GM23248 (cell line): Measurements from ENCODE around the gene AFF3. TPM values are rescaled to one million over a fixed set of nuclear protein-coding genes. Genes with fewer than 3 reads are reported as not detected.

Source experiments
- DNase-seq: peaks from one replicate; pipeline ENCODE4 v3.0.0-alpha.2; 2015
- H2AFZ ChIP-seq: fragments of 200-600 bp; sonication (generic); 2 replicates; pipeline ENCODE4 v1.6.1; 2016; ENCODE audit warnings: antibody characterized with exemption
- H3F3A ChIP-seq: fragments of 200-600 bp; sonication (generic); 2 replicates; pipeline ENCODE4 v1.6.1; 2016; ENCODE audit warnings: mild to moderate bottlenecking, antibody characterized with exemption, mixed run types; ENCODE audit not compliant: insufficient read depth
- H3K27ac ChIP-seq: fragments of 200-600 bp; sonication (generic); 2 replicates; pipeline ENCODE4 v1.5.1; 2016; ENCODE audit warnings: mild to moderate bottlenecking
- H3K27me3 ChIP-seq: fragments of 200-600 bp; sonication (generic); replicated peaks from 2 replicates; pipeline ENCODE4 v1.6.1; 2016; ENCODE audit warnings: mild to moderate bottlenecking; ENCODE audit not compliant: insufficient read depth
- H3K36me3 ChIP-seq: fragments of 200-600 bp; sonication (generic); 2 replicates; pipeline ENCODE4 v1.6.1; 2016; ENCODE audit warnings: low read depth, mild to moderate bottlenecking
- H3K4me1 ChIP-seq: fragments of 200-600 bp; sonication (generic); 2 replicates; pipeline ENCODE4 v1.6.1; 2016; ENCODE audit warnings: mild to moderate bottlenecking; ENCODE audit not compliant: insufficient read depth
- H3K4me2 ChIP-seq: fragments of 200-600 bp; sonication (generic); one replicate; pipeline ENCODE4 v1.6.1; 2016; ENCODE audit warnings: mild to moderate bottlenecking; ENCODE audit not compliant: unreplicated experiment
- H3K4me3 ChIP-seq: fragments of 200-600 bp; sonication (generic); 2 replicates; pipeline ENCODE4 v1.5.1; 2016; ENCODE audit warnings: mild to moderate bottlenecking
- H3K79me2 ChIP-seq: fragments of 200-600 bp; sonication (generic); 2 replicates; pipeline ENCODE4 v1.6.1; 2016; ENCODE audit warnings: mild to moderate bottlenecking; ENCODE audit not compliant: insufficient read depth
- H3K9ac ChIP-seq: fragments of 200-600 bp; sonication (generic); 2 replicates; pipeline ENCODE4 v1.6.1; 2016; ENCODE audit warnings: mild to moderate bottlenecking
- H3K9me2 ChIP-seq: fragments of 200-600 bp; sonication (generic); 2 replicates; pipeline ENCODE4 v1.6.1; 2016; ENCODE audit warnings: mixed run types, mild to moderate bottlenecking, moderate library complexity; ENCODE audit not compliant: insufficient read depth
- H3K9me3 ChIP-seq: fragments of 200-600 bp; sonication (generic); one replicate; pipeline ENCODE4 v1.6.1; 2017; ENCODE audit warnings: low read depth
- H4K20me1 ChIP-seq: fragments of 200-600 bp; sonication (generic); 2 replicates; pipeline ENCODE4 v1.6.0; 2016; ENCODE audit not compliant: insufficient read depth
- EZH2 ChIP-seq: fragments of 200-600 bp; sonication (generic); IDR thresholded peaks from 2 replicates; pipeline ENCODE4 v1.6.1; 2018; ENCODE audit warnings: antibody characterized with exemption, mild to moderate bottlenecking; ENCODE audit not compliant: insufficient read depth, poor library complexity, severe bottlenecking
- EZH2phosphoT487 ChIP-seq: fragments of 200-600 bp; sonication (generic); IDR thresholded peaks from 2 replicates; pipeline ENCODE4 v1.6.1; 2018; ENCODE audit warnings: antibody characterized with exemption, moderate library complexity, mild to moderate bottlenecking, low read depth; ENCODE audit not compliant: insufficient read depth
- WGBS, 2 experiments: methylation state at CpG; one replicate each; pipeline ENCODE4 v1.1.6; 2015 to 2017; ENCODE audit warnings: low lambda C conversion rate in 2 of 2, low coverage in 1 of 2; ENCODE audit errors: missing lambda C conversion rate in 2 of 2; 5-methylcytosine and 5-hydroxymethylcytosine counted together
- in situ Hi-C: fragments of 300-500 bp; cut with MboI; formaldehyde crosslinking; loops from 2 replicates; pipeline ENCODE4 v1.15.0; 2020
- polyA plus RNA-seq: library from polyadenylated mRNA; unstranded; fragments of >200 nt; fragmentation: Nextera tagmentation; extraction: Ambion mirVana; gene quantifications from 2 replicates; pipeline ENCODE4 v1.2.1, GENCODE V29; 2016
- total RNA-seq: library from RNA; depleted of rRNA; stranded (reverse); fragments of >200 nt; shearing (Covaris generic); gene quantifications from 2 replicates; pipeline ENCODE4 v1.2.3, GENCODE V29; 2014

AFF3 gene
- total and polyA plus RNA-seq, 2 experiments from 2014 or later, result 0.56 to 0.86 TPM

- no peaks in the 10 kb centered on the region for H3K79me2 ChIP-seq
- 66% methylated on average over 5 of the region's 5 CpGs for WGBS, 2 experiments
- no peaks in the 10 kb centered on the region for H4K20me1 ChIP-seq
- no peaks in the 10 kb centered on the region for H3K36me3 ChIP-seq
- H2AFZ ChIP-seq, result no peak overlapping the region
- no peaks in the 10 kb centered on the region for H3K9me2 ChIP-seq
- no peaks in the 10 kb centered on the region for H3K4me1 ChIP-seq
- H3K4me3 ChIP-seq, result no peak overlapping the region
- no peaks in the 10 kb centered on the region for H3K9me3 ChIP-seq
- H3K27me3 ChIP-seq, result no peaks in the 10 kb centered on the region
- in situ Hi-C loops, result no loop called here
- DNase-seq, result no peak
- no peak overlapping the region for H3K9ac ChIP-seq
- TF ChIP-seq EZH2phosphoT487 (no peak), EZH2 (no peak)
- no peaks in the 10 kb centered on the region for H3F3A ChIP-seq
- no peak overlapping the region for H3K4me2 ChIP-seq
- H3K27ac ChIP-seq, result no peak overlapping the region
Observed at GRCh38 chr2:100135415-100135814, 7.0 kb downstream of the AFF3 start.

GRCh38 chr2:100130595-100131391 lies 11.6 kb downstream of the AFF3 start:
- Histone ChIP-seq H3K9ac (no peak overlapping the region), H3K4me3 (no peak overlapping the region), H3F3A (no peaks in the 10 kb centered on the region), H2AFZ (no peak overlapping the region), H3K9me3 (no peaks in the 10 kb centered on the region), H3K4me2 (no peak overlapping the region), H4K20me1 (no peaks in the 10 kb centered on the region), H3K9me2 (no peaks in the 10 kb centered on the region), H3K4me1 (no peaks in the 10 kb centered on the region), H3K79me2 (no peaks in the 10 kb centered on the region), H3K36me3 (no peaks in the 10 kb centered on the region), H3K27ac (no peak overlapping the region), H3K27me3 (no peaks in the 10 kb centered on the region)
- 41 to 47% methylated on average over 5 of the region's 5 CpGs for WGBS, 2 experiments
- DNase-seq, result no peak
- in situ Hi-C loops, result no loop called here
- TF ChIP-seq EZH2phosphoT487 (no peak), EZH2 (no peak)

- no peak for TF ChIP-seq EZH2phosphoT487
- no peak for TF ChIP-seq EZH2
Observed at GRCh38 chr2:100126897-100127401, 15.4 kb downstream of the AFF3 start.

GRCh38 chr2:100126201-100126600 lies 16.2 kb downstream of the AFF3 start:
- H2AFZ ChIP-seq, result no peak overlapping the region
- no peak overlapping the region for H3K27ac ChIP-seq
- H3K9me3 ChIP-seq, result no peaks in the 10 kb centered on the region
- no peaks in the 10 kb centered on the region for H3K27me3 ChIP-seq
- no peak for TF ChIP-seq EZH2phosphoT487
- no peak for TF ChIP-seq EZH2
- H3K4me2 ChIP-seq, result no peak overlapping the region
- H3F3A ChIP-seq, result no peaks in the 10 kb centered on the region
- no peaks in the 10 kb centered on the region for H3K36me3 ChIP-seq
- H3K4me1 ChIP-seq, result no peaks in the 10 kb centered on the region
- no peak for DNase-seq
- H3K9me2 ChIP-seq, result 0 out of 2 replicates have a peak, but pooled peaks cover 5% of the 10 kb centered on the region
- no peaks in the 10 kb centered on the region for H4K20me1 ChIP-seq
- in situ Hi-C loops, result no loop called here
- H3K9ac ChIP-seq, result no peak overlapping the region
- 30 to 31% methylated on average over 8 of the region's 8 CpGs for WGBS, 2 experiments
- no peak overlapping the region for H3K4me3 ChIP-seq
- no peaks in the 10 kb centered on the region for H3K79me2 ChIP-seq

More at GRCh38 chr2:100126897-100127401, 15.4 kb downstream of the AFF3 start:
- H3K27ac ChIP-seq, result no peak overlapping the region
- no peaks in the 10 kb centered on the region for H3K36me3 ChIP-seq
- 0 out of 2 replicates have a peak, but pooled peaks cover 5% of the 10 kb centered on the region for H3K9me2 ChIP-seq
- no peak overlapping the region for H2AFZ ChIP-seq
- 77 to 87% methylated on average over 4 of the region's 4 CpGs for WGBS, 2 experiments
- no peak overlapping the region for H3K9ac ChIP-seq
- H3K4me3 ChIP-seq, result no peak overlapping the region
- H3K79me2 ChIP-seq, result no peaks in the 10 kb centered on the region
- DNase-seq, result no peak
- H4K20me1 ChIP-seq, result no peaks in the 10 kb centered on the region
- H3K27me3 ChIP-seq, result no peaks in the 10 kb centered on the region
- H3K9me3 ChIP-seq, result no peaks in the 10 kb centered on the region
- H3F3A ChIP-seq, result no peaks in the 10 kb centered on the region
- no peaks in the 10 kb centered on the region for H3K4me1 ChIP-seq
- H3K4me2 ChIP-seq, result no peak overlapping the region
- in situ Hi-C loops, result no loop called here
